ENCODE results near the gene METAP1D.

The METAP1D gene

GRCh38 chr2:172088245-172089004 lies 88.7 kb downstream of the METAP1D start:
- no peak overlapping the region for H3K4me3 ChIP-seq
- H3K9me3 ChIP-seq (ENCODE audit: low read depth, low read length), result no peaks in the 10 kb centered on the region
- no peak for DNase-seq (ENCODE audit: low read depth, low spot score)
- H3K36me3 ChIP-seq (ENCODE audit: insufficient read depth, low read length), result no peaks in the 10 kb centered on the region
- H3K9ac ChIP-seq (ENCODE audit: insufficient read length), result no peak overlapping the region
- H3K27ac ChIP-seq, result no peak overlapping the region
- no peak for TF ChIP-seq FOXP2 (optimal IDR thresholded peaks at IDR 0.05; ENCODE audit: control extremely low read depth, extremely low read length, insufficient read depth)
- no peak for TF ChIP-seq EZH2 (IDR thresholded peaks at IDR 0.05)
- TF ChIP-seq POLR2AphosphoS5 (IDR thresholded peaks at IDR 0.05; ENCODE audit: borderline replicate concordance, low read depth, low read length), result no peak

GRCh38 chr2:172089005-172089504 lies 89.3 kb downstream of the METAP1D start:
- H3K36me3 ChIP-seq (ENCODE audit: insufficient read depth, low read length), result no peaks in the 10 kb centered on the region
- no peak for DNase-seq (ENCODE audit: low read depth, low spot score)
- no peak overlapping the region for H3K9ac ChIP-seq (ENCODE audit: insufficient read length)
- H3K27ac ChIP-seq, result no peak overlapping the region
- H3K4me3 ChIP-seq, result no peak overlapping the region
- H3K9me3 ChIP-seq (ENCODE audit: low read depth, low read length), result no peaks in the 10 kb centered on the region
- TF ChIP-seq EZH2 (IDR thresholded peaks at IDR 0.05), result no peak

GRCh38 chr2:172089633-172090032 lies 89.9 kb downstream of the METAP1D start:
- no peak overlapping the region for H3K9ac ChIP-seq (ENCODE audit: insufficient read length)
- H3K9me3 ChIP-seq (ENCODE audit: low read depth, low read length), result no peaks in the 10 kb centered on the region
- H3K4me3 ChIP-seq, result no peak overlapping the region
- no peak overlapping the region for H3K27ac ChIP-seq
- no peaks in the 10 kb centered on the region for H3K36me3 ChIP-seq (ENCODE audit: insufficient read depth, low read length)
- DNase-seq (ENCODE audit: low read depth, low spot score), result no peak
- TF ChIP-seq POLR2AphosphoS5 (IDR thresholded peaks at IDR 0.05; ENCODE audit: borderline replicate concordance, low read depth, low read length) (no peak), FOXP2 (optimal IDR thresholded peaks at IDR 0.05; ENCODE audit: control extremely low read depth, extremely low read length, insufficient read depth) (no peak), EZH2 (IDR thresholded peaks at IDR 0.05) (no peak)

GRCh38 chr2:172090044-172090961 lies 90.5 kb downstream of the METAP1D start:
- Histone ChIP-seq H3K36me3 (ENCODE audit: insufficient read depth, low read length) (no peaks in the 10 kb centered on the region), H3K9me3 (ENCODE audit: low read depth, low read length) (no peaks in the 10 kb centered on the region), H3K9ac (ENCODE audit: insufficient read length) (no peak overlapping the region), H3K4me3 (no peak overlapping the region; the same call in 1 of the 2 replicates), H3K27ac (no peak overlapping the region)
- TF ChIP-seq FOXP2 (optimal IDR thresholded peaks at IDR 0.05; ENCODE audit: control extremely low read depth, extremely low read length, insufficient read depth) (peak; percentile 77), POLR2AphosphoS5 (IDR thresholded peaks at IDR 0.05; ENCODE audit: borderline replicate concordance, low read depth, low read length) (no peak; the same call in 1 of the 2 replicates)
- DNase-seq (ENCODE audit: low read depth, low spot score), result no peak

GRCh38 chr2:172091000-172091641 lies 91.4 kb downstream of the METAP1D start:
- no peaks in the 10 kb centered on the region for H3K36me3 ChIP-seq (ENCODE audit: insufficient read depth, low read length)
- H3K9me3 ChIP-seq (ENCODE audit: low read depth, low read length), result no peaks in the 10 kb centered on the region
- no peak for DNase-seq (ENCODE audit: low read depth, low spot score)
- H3K4me3 ChIP-seq, result no peak overlapping the region
- TF ChIP-seq POLR2AphosphoS5 (IDR thresholded peaks at IDR 0.05; ENCODE audit: borderline replicate concordance, low read depth, low read length) (no peak), FOXP2 (optimal IDR thresholded peaks at IDR 0.05; ENCODE audit: control extremely low read depth, extremely low read length, insufficient read depth) (no peak), EZH2 (IDR thresholded peaks at IDR 0.05) (no peak)
- no peak overlapping the region for H3K27ac ChIP-seq
- no peak overlapping the region for H3K9ac ChIP-seq (ENCODE audit: insufficient read length)

- Histone ChIP-seq H3K9ac (ENCODE audit: insufficient read length) (no peak overlapping the region), H3K4me3 (no peak overlapping the region), H3K9me3 (ENCODE audit: low read depth, low read length) (no peaks in the 10 kb centered on the region), H3K27ac (no peak overlapping the region), H3K36me3 (ENCODE audit: insufficient read depth, low read length) (no peaks in the 10 kb centered on the region)
- DNase-seq (ENCODE audit: low read depth, low spot score), result no peak
- TF ChIP-seq EZH2 (IDR thresholded peaks at IDR 0.05) (no peak), FOXP2 (optimal IDR thresholded peaks at IDR 0.05; ENCODE audit: control extremely low read depth, extremely low read length, insufficient read depth) (no peak), POLR2AphosphoS5 (IDR thresholded peaks at IDR 0.05; ENCODE audit: borderline replicate concordance, low read depth, low read length) (no peak)
Measured at GRCh38 chr2:172091761-172092566, 92.2 kb downstream of the METAP1D start.

GRCh38 chr2:172092716-172093415 lies 93.1 kb downstream of the METAP1D start:
- Histone ChIP-seq H3K36me3 (ENCODE audit: insufficient read depth, low read length) (no peaks in the 10 kb centered on the region), H3K9ac (ENCODE audit: insufficient read length) (peak overlapping the region; percentile 46), H3K9me3 (ENCODE audit: low read depth, low read length) (no peaks in the 10 kb centered on the region), H3K27ac (peak overlapping the region; percentile 71; the same call in 1 of the 2 replicates), H3K4me3 (peak overlapping the region; percentile 92)
- no peak for DNase-seq (ENCODE audit: low read depth, low spot score)
- no peak for TF ChIP-seq FOXP2 (optimal IDR thresholded peaks at IDR 0.05; ENCODE audit: control extremely low read depth, extremely low read length, insufficient read depth)
- TF ChIP-seq EZH2 (IDR thresholded peaks at IDR 0.05), result no peak
- no peak for TF ChIP-seq POLR2AphosphoS5 (IDR thresholded peaks at IDR 0.05; ENCODE audit: borderline replicate concordance, low read depth, low read length)

All from SK-N-MC (cell line).